ENCODE results near the gene CDK5RAP2.
"Not testable (repeated sequence)": the region's sequence is repeated elsewhere in the genome, so short reads cannot be mapped to it uniquely, and the experiment has no call there.

Gene CDK5RAP2

GRCh38 chr9:120580051-120580896 is at the start of gene CDK5RAP2:
Gene CDK5RAP2 (minus strand): TSS chr9:120580167. CDS start chr9:120579978, 189 bp downstream.
- DNase-seq, result peak; percentile 93

- DNase-seq, result not testable (repeated sequence)
Measured at GRCh38 chr9:120628925-120629497, 49.0 kb upstream of the CDK5RAP2 start.

- DNase-seq, result no peak
Measured at GRCh38 chr9:120628207-120628924, 48.4 kb upstream of the CDK5RAP2 start.

DNA sequence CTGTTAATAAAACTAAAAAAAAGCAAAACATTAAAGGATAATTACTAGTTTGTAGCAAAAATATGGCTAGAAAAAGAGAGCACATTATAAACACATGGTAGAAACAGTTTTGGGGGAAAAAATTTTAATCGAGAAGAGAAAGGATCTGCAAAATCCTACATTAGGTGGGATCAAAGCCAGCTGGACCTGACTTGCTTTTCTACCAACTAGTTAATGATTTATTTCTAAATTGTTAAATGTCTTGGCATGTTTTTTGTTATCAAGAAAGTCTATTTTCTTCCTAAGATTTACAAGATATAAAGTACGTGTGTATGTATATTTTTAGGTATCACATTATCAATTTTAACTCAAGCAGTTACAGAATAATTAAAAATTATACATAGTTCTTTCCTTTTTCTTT is 47.1 kb upstream of the CDK5RAP2 start:
- no peak for DNase-seq

DNA sequence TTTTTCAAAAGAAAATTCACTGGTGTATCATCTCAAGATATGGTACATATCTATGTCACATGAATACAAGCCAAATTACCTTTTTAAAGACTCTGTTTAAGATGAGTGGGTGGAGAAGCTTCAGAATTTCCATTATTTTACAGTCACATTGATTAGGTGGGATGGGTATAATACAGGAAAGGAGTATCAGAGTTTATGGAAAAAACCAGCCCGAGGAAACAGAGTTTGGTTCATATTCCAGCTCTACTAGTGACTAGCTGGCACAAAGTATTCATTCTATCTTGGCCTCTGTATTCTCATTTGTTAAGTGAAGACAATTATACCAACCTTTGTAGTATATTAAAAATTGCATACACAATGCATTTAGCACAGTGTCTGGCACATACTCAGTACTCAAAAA is 46.5 kb upstream of the CDK5RAP2 start:
- DNase-seq, result no peak

- DNase-seq, result no peak
Measured at GRCh38 chr9:120625222-120625621, 45.3 kb upstream of the CDK5RAP2 start.

DNA sequence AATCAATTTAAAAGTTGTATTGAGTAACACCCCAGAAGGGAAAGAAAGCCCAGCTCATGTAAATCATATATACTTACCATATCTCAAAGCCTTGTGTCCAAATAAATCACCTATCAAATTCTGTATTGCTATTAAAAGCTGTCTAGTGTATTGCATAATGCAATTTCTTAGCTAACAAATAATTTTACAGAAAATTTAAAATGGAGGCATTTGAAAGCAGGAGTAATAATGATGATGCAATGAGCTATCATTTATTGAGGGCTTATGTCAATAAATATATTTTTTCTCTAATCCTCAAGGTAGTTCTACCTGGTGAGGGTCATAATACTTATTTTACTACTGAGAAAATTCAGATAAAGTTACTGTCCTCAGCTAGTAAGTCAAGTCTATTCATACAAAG is 42.8 kb upstream of the CDK5RAP2 start:
- no peak for DNase-seq

DNA sequence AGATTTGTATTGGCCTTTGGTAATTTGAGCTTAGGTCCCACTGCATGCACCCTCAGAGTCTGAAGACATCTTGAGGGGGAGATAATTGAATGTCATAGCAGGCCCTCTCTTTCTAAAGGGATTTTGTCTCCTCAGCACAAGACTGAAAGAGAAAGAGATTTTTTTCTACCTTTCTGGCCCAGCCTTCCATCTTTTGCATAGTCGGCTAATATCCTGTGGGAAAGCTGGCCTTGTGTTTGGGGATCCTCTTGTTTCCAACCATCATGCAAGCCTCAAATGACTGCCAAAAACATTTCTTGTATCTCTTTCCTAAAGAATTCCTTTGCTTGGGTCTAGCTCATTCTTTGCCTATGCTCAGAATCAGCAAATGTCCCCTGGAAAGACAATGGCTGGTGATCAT is 42.0 kb upstream of the CDK5RAP2 start:
- no peak for DNase-seq

GRCh38 chr9:120619751-120620655 is 40.0 kb upstream of the CDK5RAP2 start:
- DNase-seq, result peak; percentile 60

GRCh38 chr9:120616966-120617935 is 37.3 kb upstream of the CDK5RAP2 start:
- no peak for DNase-seq

GRCh38 chr9:120612218-120612617 is 32.3 kb upstream of the CDK5RAP2 start:
- DNase-seq, result no peak

- DNase-seq, result no peak
Measured at GRCh38 chr9:120611690-120612068, 31.7 kb upstream of the CDK5RAP2 start.

DNA sequence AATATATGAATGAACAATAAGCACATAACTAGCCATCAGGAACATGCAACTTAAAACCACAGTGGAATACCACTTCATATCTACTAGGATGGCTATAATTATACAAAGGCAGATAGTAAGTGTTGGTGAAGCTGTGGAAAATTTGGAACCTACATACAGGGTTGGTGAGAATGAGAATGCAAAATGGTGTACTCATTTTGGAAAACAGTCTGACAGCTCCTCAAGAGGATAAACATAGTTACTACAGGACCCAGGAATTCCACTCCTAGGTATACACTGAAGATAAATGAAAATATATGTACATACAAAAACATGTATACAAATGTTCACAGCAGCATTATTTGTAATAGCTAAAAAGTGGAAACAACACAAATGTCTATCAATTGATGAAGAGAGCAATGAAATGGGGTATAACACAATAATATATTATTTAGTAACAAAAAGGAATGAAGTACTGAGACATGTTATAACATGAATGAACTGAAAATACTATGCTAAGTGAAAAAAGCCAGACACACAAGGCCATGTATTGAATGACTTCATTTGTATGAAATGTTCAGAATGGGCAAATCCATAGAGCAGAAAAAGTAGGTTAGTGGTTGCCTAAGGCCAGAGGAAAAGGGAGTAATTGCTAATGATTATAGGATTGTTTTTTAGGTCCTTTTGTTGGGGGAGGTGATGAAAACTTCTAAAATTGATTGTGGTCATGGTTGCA is 31.2 kb upstream of the CDK5RAP2 start:
- no peak for DNase-seq

GRCh38 chr9:120609636-120610035 is 29.7 kb upstream of the CDK5RAP2 start:
- no peak for DNase-seq

- no peak for DNase-seq
Measured at GRCh38 chr9:120608421-120608820, 28.5 kb upstream of the CDK5RAP2 start.

DNA sequence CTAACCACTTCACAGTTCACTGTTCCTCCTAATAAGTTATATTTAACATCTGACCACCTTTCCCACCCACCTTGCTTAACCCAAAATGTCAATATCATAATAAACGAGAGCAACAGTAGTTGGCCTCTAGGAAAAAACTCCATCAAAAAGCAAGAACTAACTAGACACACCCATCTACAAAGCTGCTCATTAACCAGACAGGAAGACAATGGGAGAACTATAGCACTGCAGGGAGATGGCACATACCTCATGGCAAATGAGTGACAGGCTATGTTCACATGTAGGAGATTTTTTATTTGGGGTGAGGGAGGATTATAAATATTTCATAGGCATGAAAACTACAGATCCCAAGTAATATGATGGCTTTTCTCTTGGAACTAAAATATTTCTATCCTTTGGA is 23.6 kb upstream of the CDK5RAP2 start:
- no peak for DNase-seq

DNA sequence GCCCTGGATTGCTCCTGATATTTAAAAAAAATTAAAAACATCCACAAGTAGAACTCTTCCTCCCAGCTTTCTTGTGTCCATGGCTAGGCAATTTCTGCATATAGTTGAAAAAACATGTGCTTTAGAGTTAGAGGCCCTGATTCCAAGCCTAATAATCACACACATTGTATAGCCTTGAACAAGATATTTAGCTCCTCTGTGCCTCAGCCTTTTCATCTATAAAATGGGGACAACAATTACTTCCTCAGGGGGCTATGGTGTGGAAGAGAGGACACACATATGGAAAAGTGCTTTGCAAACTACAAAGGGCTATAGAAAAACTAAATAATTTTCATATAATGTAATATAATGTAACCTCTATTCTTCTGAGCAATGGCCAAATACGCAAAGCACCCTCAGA is 23.0 kb upstream of the CDK5RAP2 start:
- no peak for DNase-seq

DNA sequence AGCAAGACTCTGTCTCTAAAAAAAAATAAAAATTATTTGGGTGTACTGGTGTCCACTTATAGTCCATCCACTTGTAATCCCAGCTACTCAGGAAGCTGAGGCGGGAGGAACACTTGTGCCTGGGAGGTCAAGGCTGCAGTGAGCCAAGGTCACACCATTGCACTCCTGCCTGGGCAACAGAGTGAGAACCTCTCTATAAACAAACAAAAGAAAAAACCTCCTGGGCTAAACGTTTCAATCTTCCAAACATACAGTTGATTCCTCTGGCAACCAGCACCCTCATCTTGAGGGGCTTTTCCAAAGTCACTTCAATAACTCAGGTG is 13.9 kb upstream of the CDK5RAP2 start:
- DNase-seq, result no peak

DNA sequence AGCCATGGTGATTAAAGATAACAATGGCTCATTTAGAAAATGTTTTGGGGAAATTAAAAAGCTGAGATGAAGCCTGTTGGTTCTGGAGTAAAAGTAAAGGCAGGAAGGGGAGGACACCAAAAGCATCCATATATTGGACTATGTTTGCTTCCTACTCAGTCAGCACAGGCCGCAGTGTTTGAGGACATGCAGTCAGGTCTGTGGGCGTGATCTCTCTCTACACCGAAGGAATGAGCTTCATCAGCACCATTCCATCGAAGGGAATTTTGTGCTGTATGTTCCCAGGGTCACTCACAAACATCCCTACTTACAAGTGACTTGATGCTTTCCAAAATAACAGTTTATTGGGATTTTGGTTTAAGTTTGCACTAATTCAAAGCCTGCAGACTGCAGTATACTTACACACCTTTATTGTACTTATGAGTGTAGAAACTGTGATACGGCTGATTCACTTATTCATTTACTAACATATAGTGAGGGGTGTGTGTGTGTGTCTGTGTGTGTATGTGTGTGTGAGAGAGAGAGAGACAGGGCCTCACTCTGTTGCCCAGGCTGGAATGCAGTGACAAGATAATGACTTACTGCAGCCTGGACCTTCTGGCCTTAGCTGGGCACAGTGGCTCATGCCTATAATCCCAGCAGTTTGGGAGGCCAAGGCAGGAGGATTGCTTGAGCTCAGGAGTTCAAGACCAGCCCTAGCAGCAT is 13.4 kb upstream of the CDK5RAP2 start:
- DNase-seq, result no peak

GRCh38 chr9:120592210-120592609 is 12.2 kb upstream of the CDK5RAP2 start:
- no peak for DNase-seq

All from NCI-H2227 treated with DMSO at 0.1 percent for 48 hours (cell line).